ENCODE data around the gene AADACL4.

The AADACL4 gene

GRCh38 chr1:12643785-12644184, at the start of gene AADACL4:
AADACL4 (plus strand) TSS chr1:12644085; CDS start chr1:12644547, 462 bp downstream.
- ATAC-seq (ENCODE audit: low read depth), result no peak
- no peak within 1 kb of the TSS for H3K27ac ChIP-seq (ENCODE audit: poor library complexity, severe bottlenecking)
- H3K9me3 ChIP-seq (ENCODE audit: severe bottlenecking), result peaks cover 23% of the 10 kb centered on the region
- H3K4me1 ChIP-seq (ENCODE audit: insufficient read depth, poor library complexity, severe bottlenecking), result no peaks in the 10 kb centered on the region
- H3K27me3 ChIP-seq (ENCODE audit: insufficient read depth, poor library complexity, severe bottlenecking), result no peaks in the 10 kb centered on the region
- TF ChIP-seq, protein P1, sequence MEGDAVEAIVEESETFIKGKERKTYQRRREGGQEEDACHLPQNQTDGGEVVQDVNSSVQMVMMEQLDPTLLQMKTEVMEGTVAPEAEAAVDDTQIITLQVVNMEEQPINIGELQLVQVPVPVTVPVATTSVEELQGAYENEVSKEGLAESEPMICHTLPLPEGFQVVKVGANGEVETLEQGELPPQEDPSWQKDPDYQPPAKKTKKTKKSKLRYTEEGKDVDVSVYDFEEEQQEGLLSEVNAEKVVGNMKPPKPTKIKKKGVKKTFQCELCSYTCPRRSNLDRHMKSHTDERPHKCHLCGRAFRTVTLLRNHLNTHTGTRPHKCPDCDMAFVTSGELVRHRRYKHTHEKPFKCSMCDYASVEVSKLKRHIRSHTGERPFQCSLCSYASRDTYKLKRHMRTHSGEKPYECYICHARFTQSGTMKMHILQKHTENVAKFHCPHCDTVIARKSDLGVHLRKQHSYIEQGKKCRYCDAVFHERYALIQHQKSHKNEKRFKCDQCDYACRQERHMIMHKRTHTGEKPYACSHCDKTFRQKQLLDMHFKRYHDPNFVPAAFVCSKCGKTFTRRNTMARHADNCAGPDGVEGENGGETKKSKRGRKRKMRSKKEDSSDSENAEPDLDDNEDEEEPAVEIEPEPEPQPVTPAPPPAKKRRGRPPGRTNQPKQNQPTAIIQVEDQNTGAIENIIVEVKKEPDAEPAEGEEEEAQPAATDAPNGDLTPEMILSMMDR (IDR thresholded peaks at IDR 0.05; ENCODE audit: poor library complexity, severe bottlenecking), result no peak
- H3K4me3 ChIP-seq (ENCODE audit: severe bottlenecking), result no peak within 1 kb of the TSS
- H3K36me3 ChIP-seq (ENCODE audit: low read depth), result no peaks in the 10 kb centered on the region
- DNase-seq (ENCODE audit: low spot score), result no peak

- Histone ChIP-seq H3K27me3 (ENCODE audit: insufficient read depth, poor library complexity, severe bottlenecking) (no peaks in the 10 kb centered on the region), H3K36me3 (ENCODE audit: low read depth) (no peaks in the 10 kb centered on the region; the same call in 1 of the 2 replicates), H3K9me3 (ENCODE audit: severe bottlenecking) (no peaks in the 10 kb centered on the region), H3K4me3 (ENCODE audit: severe bottlenecking) (no peak overlapping the region), H3K27ac (ENCODE audit: poor library complexity, severe bottlenecking) (peak overlapping the region; percentile 71), H3K4me1 (ENCODE audit: insufficient read depth, poor library complexity, severe bottlenecking) (peaks cover 28% of the 10 kb centered on the region)
- DNase-seq (ENCODE audit: low spot score) (no peak), ATAC-seq (ENCODE audit: low read depth) (no peak)
- TF ChIP-seq, protein P1 (IDR thresholded peaks at IDR 0.05; ENCODE audit: poor library complexity, severe bottlenecking), result no peak
Observed at GRCh38 chr1:12594490-12594889, 49.4 kb upstream of the AADACL4 start.

DNA sequence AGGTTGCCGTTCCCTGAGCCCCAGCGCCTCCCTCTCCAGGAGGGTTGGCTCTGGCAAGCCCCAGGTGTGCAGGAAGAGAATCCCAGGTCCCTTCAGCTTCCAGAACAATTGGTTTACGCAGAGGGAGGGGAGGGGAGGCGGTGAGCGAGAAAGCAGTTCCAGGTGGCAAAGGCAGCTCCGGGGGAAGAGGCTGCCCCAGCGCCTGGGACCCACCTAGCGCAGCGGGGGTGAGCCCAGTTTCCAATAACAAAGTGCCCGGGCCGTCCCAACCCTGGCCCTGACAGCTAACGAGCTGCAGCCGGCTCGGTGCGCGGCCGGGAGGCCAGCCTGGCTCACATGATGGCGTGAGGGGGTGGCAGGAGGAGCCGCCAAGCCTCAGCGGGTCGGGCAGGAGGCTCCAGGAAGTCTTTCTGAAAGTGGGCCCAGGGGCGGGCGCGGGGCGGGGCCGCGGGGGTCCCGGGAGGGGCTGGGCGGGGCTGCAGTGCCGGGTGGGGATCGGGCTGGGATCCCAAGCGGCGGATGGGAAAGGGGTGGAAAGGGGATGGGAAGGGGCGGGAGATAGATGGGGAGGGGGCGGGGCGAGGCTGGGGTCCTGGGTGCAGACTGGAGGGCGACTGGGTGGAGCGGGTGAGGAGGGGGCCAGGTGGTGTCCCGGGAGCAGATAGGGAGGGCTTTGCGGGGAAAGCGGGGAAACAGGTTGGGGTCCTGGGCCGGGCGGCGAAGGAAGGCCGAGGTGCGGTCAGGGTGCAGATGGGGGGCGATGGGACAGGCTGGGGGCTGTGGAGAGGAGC, 48.7 kb upstream of the AADACL4 start:
- Histone ChIP-seq H3K27ac (ENCODE audit: poor library complexity, severe bottlenecking) (peak overlapping the region; percentile 71), H3K4me3 (ENCODE audit: severe bottlenecking) (peak overlapping the region; percentile 11), H3K4me1 (ENCODE audit: insufficient read depth, poor library complexity, severe bottlenecking) (peaks cover 28% of the 10 kb centered on the region), H3K27me3 (ENCODE audit: insufficient read depth, poor library complexity, severe bottlenecking) (no peaks in the 10 kb centered on the region), H3K36me3 (ENCODE audit: low read depth) (no peaks in the 10 kb centered on the region; the same call in 1 of the 2 replicates), H3K9me3 (ENCODE audit: severe bottlenecking) (no peaks in the 10 kb centered on the region)
- ATAC-seq (ENCODE audit: low read depth) (peak; percentile 46), DNase-seq (ENCODE audit: low spot score) (no peak)
- TF ChIP-seq, protein P1 (IDR thresholded peaks at IDR 0.05; ENCODE audit: poor library complexity, severe bottlenecking), result no peak

DNA sequence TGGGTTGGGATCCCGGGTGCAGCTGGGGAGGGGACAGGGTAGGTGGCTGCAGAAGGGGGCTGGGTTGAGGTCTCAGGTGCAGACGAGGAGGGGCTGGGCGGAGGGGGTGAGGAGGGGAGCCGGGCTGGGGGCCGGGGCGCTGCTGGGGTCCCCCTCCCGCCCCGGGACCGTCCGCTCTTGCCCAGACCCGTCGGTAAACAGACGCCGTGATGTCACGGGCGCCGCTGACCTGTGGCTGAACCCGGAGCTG, 48.2 kb upstream of the AADACL4 start:
- no peak for DNase-seq (ENCODE audit: low spot score)
- H3K9me3 ChIP-seq (ENCODE audit: severe bottlenecking), result no peaks in the 10 kb centered on the region
- no peaks in the 10 kb centered on the region; the same call in 1 of the 2 replicates for H3K36me3 ChIP-seq (ENCODE audit: low read depth)
- H3K4me3 ChIP-seq (ENCODE audit: severe bottlenecking), result no peak overlapping the region
- H3K27me3 ChIP-seq (ENCODE audit: insufficient read depth, poor library complexity, severe bottlenecking), result no peaks in the 10 kb centered on the region
- H3K4me1 ChIP-seq (ENCODE audit: insufficient read depth, poor library complexity, severe bottlenecking), result peaks cover 28% of the 10 kb centered on the region
- ATAC-seq (ENCODE audit: low read depth), result no peak
- peak overlapping the region; percentile 71 for H3K27ac ChIP-seq (ENCODE audit: poor library complexity, severe bottlenecking)
- TF ChIP-seq, protein P1 (IDR thresholded peaks at IDR 0.05; ENCODE audit: poor library complexity, severe bottlenecking), result no peak

All from RWPE2 (cell line).